Ureter (tissue), 1 donor: Measurements from ENCODE around the gene EFR3B. TPM values are rescaled to one million over a fixed set of nuclear protein-coding genes. Genes with fewer than 3 reads are reported as not detected.

Experiments used
- DNase-seq: peaks from one replicate; pipeline ENCODE4 v3.0.0-alpha.2; 2020; ENCODE audit warnings: low spot score
- total RNA-seq: library from RNA; stranded (reverse); gene quantifications from one replicate; pipeline ENCODE4 v1.2.4, GENCODE V29; 2023
- donor health status: DM: yes; HTN: yes; CAD: no.

Gene EFR3B
- total RNA-seq, 1 donor from 2014 or later, result 1.0 TPM

DNA sequence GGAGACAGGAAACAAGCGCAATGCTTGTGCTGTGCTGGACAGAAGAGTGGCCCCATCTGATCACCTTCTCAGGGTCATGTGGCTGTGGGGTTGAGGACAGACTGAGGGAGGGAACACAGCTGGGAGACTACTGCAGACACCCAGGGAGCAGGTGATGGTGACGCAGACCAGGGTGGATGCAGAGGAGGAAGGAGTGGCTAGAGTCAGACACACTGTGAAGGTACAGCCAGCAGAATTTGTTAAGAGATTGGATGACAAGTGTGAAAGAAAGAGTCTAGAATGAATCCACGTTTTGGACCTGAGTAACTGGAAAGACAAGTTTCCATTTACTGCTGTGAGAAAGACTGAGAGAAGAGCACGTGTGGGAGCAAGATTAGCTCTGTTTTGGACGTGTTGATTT, 142.4 kb downstream of the EFR3B start:
- peak; percentile 35 for DNase-seq

- DNase-seq, result peak; percentile 24
Measured at GRCh38 chr2:25187729-25188350, 146.0 kb downstream of the EFR3B start.

DNA sequence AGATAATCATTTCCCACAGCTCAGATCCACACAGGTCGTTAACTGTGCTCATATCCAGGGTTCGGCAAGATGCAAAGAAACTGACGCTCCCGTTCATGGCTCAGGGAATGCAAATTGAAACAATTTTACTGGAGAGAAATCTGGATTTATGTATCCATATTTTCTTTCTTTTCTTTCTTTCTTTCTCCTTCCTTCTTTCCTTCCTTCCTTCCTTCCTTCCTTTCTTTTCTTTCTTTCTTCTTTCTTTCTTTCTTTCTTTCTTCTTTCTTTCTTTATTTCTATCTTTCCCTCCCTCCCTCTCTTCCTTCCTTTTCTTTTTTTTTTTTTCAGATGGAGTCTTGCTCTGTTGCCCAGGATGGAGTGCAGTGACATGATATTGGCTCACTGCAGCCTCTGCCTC, 146.5 kb downstream of the EFR3B start:
- DNase-seq, result no peak

- no peak for DNase-seq
Measured at GRCh38 chr2:25190536-25190935, 148.7 kb downstream of the EFR3B start.

GRCh38 chr2:25194576-25195122, 152.8 kb downstream of the EFR3B start:
- no peak for DNase-seq

GRCh38 chr2:25197336-25198208, 155.7 kb downstream of the EFR3B start:
- DNase-seq, result no peak

DNA sequence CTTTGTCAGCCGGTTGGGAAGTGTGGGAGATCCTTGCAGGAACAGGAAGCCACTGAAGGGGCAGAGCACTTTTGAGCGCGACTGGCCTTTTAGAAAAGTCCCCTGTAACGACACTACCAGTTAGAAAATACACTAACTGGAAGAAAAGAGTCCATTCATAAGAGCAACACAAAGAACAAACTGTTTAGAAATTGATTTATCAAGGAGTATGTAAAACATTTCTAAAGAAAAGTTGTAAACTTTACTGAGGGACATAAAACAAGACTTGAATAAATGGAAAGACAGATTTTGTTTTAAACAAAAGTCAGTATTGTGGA, 156.3 kb downstream of the EFR3B start:
- DNase-seq, result no peak

DNA sequence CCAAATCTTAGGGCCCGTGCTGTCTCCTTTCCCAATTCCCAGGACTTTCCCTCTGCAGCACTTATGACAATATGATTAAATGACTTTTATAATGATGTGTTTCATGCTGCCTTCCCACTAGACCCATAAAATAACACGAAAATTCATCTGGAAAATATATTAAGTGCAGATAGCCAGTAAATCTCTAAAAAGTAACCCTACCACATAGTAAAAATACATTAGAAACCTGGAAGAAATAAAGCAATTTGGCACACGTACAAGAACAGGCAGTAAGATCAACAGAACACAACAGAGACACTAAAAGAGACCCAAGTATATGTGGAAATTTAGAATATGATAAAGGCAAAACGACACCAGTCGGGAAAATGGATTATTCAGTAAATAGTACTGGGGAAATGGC, 156.7 kb downstream of the EFR3B start:
- DNase-seq, result no peak

GRCh38 chr2:25201265-25201664, 159.4 kb downstream of the EFR3B start:
- DNase-seq, result no peak

DNA sequence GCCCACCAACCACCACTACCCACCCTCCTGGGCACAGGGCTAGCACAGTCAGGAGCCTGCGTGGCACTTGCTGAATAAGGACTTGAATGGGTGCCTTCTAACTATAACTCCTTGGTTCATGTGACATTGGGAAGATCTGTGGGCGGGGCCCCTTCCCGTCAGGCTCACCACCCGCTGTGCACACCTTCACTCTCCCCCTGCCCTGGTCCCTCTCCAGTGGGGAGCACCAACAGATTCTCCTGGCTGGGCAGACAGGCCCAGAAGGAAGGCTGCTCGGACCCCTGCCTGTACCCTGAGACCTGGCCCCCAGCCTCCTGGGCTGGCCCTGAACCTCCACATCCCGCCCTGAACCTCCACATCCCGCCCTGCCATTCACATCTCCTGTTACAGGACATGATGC, 159.9 kb downstream of the EFR3B start:
- no peak for DNase-seq

DNA sequence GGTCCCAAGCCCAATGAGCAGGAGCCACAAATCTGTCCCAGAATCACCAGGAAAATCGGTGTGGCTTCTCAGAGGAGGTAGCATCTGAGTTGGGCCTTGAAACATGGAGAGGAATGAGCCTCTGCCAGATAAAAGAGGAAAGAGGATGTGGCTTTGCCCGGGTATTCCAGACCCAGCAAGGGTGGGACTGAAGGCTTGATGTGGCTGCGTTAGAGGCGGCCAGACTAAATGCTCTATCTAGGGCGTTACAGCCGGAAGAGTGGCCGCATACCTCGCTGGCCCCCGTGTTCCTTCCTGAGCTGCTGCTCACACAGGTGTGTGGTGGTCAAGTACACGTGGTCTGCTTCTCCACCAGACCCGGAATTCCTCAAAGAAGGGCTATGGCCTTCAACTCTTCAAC, 160.4 kb downstream of the EFR3B start:
- no peak for DNase-seq

DNA sequence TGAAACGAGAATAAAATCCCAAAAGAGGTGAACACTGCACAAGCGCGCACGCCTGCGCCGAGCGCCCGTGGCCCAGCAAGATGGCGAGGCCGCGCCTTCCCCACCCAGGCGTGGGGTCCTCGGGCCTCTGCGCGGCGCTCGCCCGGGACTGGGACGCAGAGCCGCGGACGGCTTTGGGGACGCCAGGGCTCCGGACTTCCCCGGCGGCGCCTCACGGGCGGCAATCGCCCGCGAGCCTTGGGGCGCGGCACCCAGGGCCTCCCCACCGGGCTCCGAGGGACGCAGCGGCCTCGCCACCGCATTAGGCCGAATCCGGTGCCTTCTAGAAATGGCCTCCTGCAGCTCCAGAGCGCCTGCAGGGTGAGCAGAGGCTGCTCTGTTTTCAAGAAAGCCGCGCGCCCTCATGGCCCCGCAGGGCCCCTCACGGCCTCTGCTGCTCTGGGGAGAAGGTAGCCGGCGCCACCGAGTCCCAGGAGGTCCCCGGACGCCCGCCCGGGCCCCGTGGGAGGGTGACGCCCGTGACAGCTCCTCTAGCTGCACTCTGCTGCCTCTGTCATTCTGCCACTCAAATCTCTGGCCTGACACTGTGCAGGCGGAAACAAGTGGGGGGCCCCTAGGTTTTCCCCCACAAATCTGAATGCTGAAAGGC, 162.4 kb downstream of the EFR3B start:
- no peak for DNase-seq

- no peak for DNase-seq
Measured at GRCh38 chr2:25207078-25207545, 165.2 kb downstream of the EFR3B start.

Other genes with a start within 250 kb of the EFR3B start
- 38.4 TPM for gene PTRHD1, start 248.7 kb upstream of the EFR3B start, total RNA-seq
- 7.7 TPM for gene CENPO, start 248.7 kb upstream of the EFR3B start, total RNA-seq
- gene ADCY3, start 121.8 kb upstream of the EFR3B start, total RNA-seq, result 82.5 TPM
- 14.6 TPM for gene DNAJC27, start 70.1 kb upstream of the EFR3B start, total RNA-seq
- 0.68 TPM for gene POMC, start 126.5 kb downstream of the EFR3B start, total RNA-seq